Prostate gland (tissue), 2 donors: ENCODE data around the gene RUNX3.

Experiments used
- CTCF ChIP-seq, 4 experiments: fragments of 200-600 bp in 2 of 4; fragments of 450-650 bp in 2 of 4; sonication (generic) in 2 of 4; IDR thresholded peaks; 1 replicate in 3 of 4; 2 replicates in 1 of 4; pipeline ENCODE4 v1.5.1; 2016 to 2019; ENCODE audit warnings: antibody characterized with exemption in 4 of 4, mild to moderate bottlenecking in 2 of 4, moderate library complexity in 2 of 4
- POLR2A ChIP-seq: fragments of 450-650 bp; IDR thresholded peaks from one replicate; pipeline ENCODE4 v1.6.1; 2016; ENCODE audit warnings: antibody characterized with exemption, mild to moderate bottlenecking
- POLR2AphosphoS5 ChIP-seq: sonication (generic); formaldehyde crosslinking; IDR thresholded peaks from one replicate; pipeline ENCODE4 v1.6.1; 2017; ENCODE audit warnings: antibody characterized with exemption

- TF ChIP-seq CTCF (IDR thresholded peaks at IDR 0.05) (no peak), POLR2AphosphoS5 (no peak), POLR2A (no peak)
These were observed 1.6 kb upstream of the RUNX3 start for GRCh38 chr1:24931468-24932231.
